Activated CD4-positive, alpha-beta memory T cell treated with anti-CD3 and anti-CD28 coated beads, Interleukin-2, amount 10 ng/mL, durations not matched to agents 7 days and 5 days (primary cell): ENCODE data around the gene MARVELD3. TPM values are rescaled to one million over a fixed set of nuclear protein-coding genes. Genes with fewer than 3 reads are reported as not detected.
"Not testable (repeated sequence)": the region's sequence is repeated elsewhere in the genome, so short reads cannot be mapped to it uniquely, and the experiment has no call there.

ENCODE experiments used
- CTCF ChIA-PET: fragments of 350-600 bp; sonication (Branson Sonifier 250); formaldehyde crosslinking; loops from one replicate; lab custom pipeline; 2021; ENCODE audit warnings: antibody characterized with exemption, inconsistent platforms; lab: Charles Lee
- POLR2A ChIA-PET: fragments of 350-600 bp; sonication (Branson Sonifier 250); formaldehyde crosslinking; loops from one replicate; lab custom pipeline; 2021; ENCODE audit warnings: antibody characterized with exemption; lab: Charles Lee
- DNase-seq: peaks from one replicate; pipeline ENCODE4 v3.0.0-alpha.2; 2020
- H3K27ac Mint-ChIP-seq: one replicate; pipeline ENCODE4 v1.8.0; 2021; ENCODE audit warnings: mild to moderate bottlenecking, mixed read lengths
- H3K27me3 Mint-ChIP-seq: one replicate; pipeline ENCODE4 v1.8.0; 2021; ENCODE audit warnings: mixed read lengths
- H3K36me3 Mint-ChIP-seq: one replicate; pipeline ENCODE4 v1.8.0; 2021; ENCODE audit warnings: low read depth, mixed read lengths
- H3K4me1 Mint-ChIP-seq: one replicate; pipeline ENCODE4 v1.8.0; 2021; ENCODE audit warnings: mixed read lengths
- H3K4me3 Mint-ChIP-seq: one replicate; pipeline ENCODE4 v1.8.0; 2021; ENCODE audit warnings: mild to moderate bottlenecking, mixed read lengths
- H3K9me3 Mint-ChIP-seq: one replicate; pipeline ENCODE4 v1.8.0; 2021; ENCODE audit warnings: mixed read lengths
- total RNA-seq, 2 experiments: library from RNA; stranded (reverse); gene quantifications; one replicate each; pipeline ENCODE4 v1.2.3, GENCODE V29; 2021

MARVELD3 gene
- total RNA-seq, 2 experiments from 2014 or later, result 0.15 TPM

GRCh38 chr16:71595340-71595826 lies 30.6 kb upstream of the MARVELD3 start:
- DNase-seq, H3K9me3 Mint-ChIP-seq, POLR2A ChIA-PET, CTCF ChIA-PET, H3K36me3 Mint-ChIP-seq, H3K27ac Mint-ChIP-seq, H3K4me1 Mint-ChIP-seq, H3K4me3 Mint-ChIP-seq: not testable (repeated sequence)
- peaks cover 46% of the 10 kb centered on the region for H3K27me3 Mint-ChIP-seq

- H3K36me3 Mint-ChIP-seq, H3K4me1 Mint-ChIP-seq, DNase-seq, H3K4me3 Mint-ChIP-seq, POLR2A ChIA-PET, H3K27ac Mint-ChIP-seq, H3K9me3 Mint-ChIP-seq: not testable (repeated sequence)
- H3K27me3 Mint-ChIP-seq, result peaks cover 34% of the 10 kb centered on the region
- CTCF ChIA-PET, result interaction anchor here (0.6 to 1.7 kb wide), 2 partner anchors 12 to 14 kb away, joined by 3 to 8 read pairs; no protein-coding TSS in a partner anchor
These were observed 27.6 kb upstream of the MARVELD3 start for GRCh38 chr16:71598426-71598825.

- Mint-ChIP-seq H3K27ac (no peak overlapping the region), H3K4me3 (no peak overlapping the region), H3K4me1 (no peaks in the 10 kb centered on the region), H3K9me3 (no peaks in the 10 kb centered on the region), H3K36me3 (no peaks in the 10 kb centered on the region), H3K27me3 (peaks cover 25% of the 10 kb centered on the region)
- DNase-seq, result no peak
- ChIA-PET CTCF (no interaction called here), POLR2A (no interaction called here)
These were observed 25.2 kb upstream of the MARVELD3 start for GRCh38 chr16:71600822-71601221.

- no peaks in the 10 kb centered on the region for H3K9me3 Mint-ChIP-seq
- DNase-seq, result no peak
- ChIA-PET POLR2A (no interaction called here), CTCF (interaction anchor here (0.7 to 4.7 kb wide), 12 partner anchors 14 to 222 kb away, joined by 3 to 83 read pairs (median 4); no protein-coding TSS in a partner anchor)
- peaks cover 12% of the 10 kb centered on the region for H3K4me1 Mint-ChIP-seq
- no peak overlapping the region for H3K4me3 Mint-ChIP-seq
- peaks cover 22% of the 10 kb centered on the region for H3K27me3 Mint-ChIP-seq
- no peak overlapping the region for H3K27ac Mint-ChIP-seq
- H3K36me3 Mint-ChIP-seq, result no peaks in the 10 kb centered on the region
These were observed 16.9 kb upstream of the MARVELD3 start for GRCh38 chr16:71609066-71609465.

GRCh38 chr16:71610447-71610846 lies 15.5 kb upstream of the MARVELD3 start:
- no peaks in the 10 kb centered on the region for H3K9me3 Mint-ChIP-seq
- CTCF ChIA-PET, result interaction anchor here (0.7 to 4.7 kb wide), 47 partner anchors 8 to 383 kb away, joined by 3 to 83 read pairs (median 5); partner anchors contain the start of genes TAT and ZNF23

GRCh38 chr16:71610936-71611871 lies 14.8 kb upstream of the MARVELD3 start:
- no peaks in the 10 kb centered on the region for H3K36me3 Mint-ChIP-seq
- no peak overlapping the region for H3K27ac Mint-ChIP-seq
- no peaks in the 10 kb centered on the region for H3K9me3 Mint-ChIP-seq
- peak; percentile 78 for DNase-seq
- ChIA-PET CTCF (interaction anchor here (0.5 to 4.7 kb wide), 56 partner anchors 8 to 383 kb away, joined by 3 to 83 read pairs (median 4); partner anchors contain the start of genes TAT and ZNF23), POLR2A (interaction anchor here (1.7 kb wide), 1 partner anchor 46 kb away, joined by 15 read pairs; no protein-coding TSS in a partner anchor)
- H3K27me3 Mint-ChIP-seq, result peaks cover 25% of the 10 kb centered on the region
- no peak overlapping the region for H3K4me3 Mint-ChIP-seq
- H3K4me1 Mint-ChIP-seq, result peaks cover 12% of the 10 kb centered on the region

More at GRCh38 chr16:71610447-71610846, 15.5 kb upstream of the MARVELD3 start:
- H3K36me3 Mint-ChIP-seq, result no peaks in the 10 kb centered on the region
- H3K4me3 Mint-ChIP-seq, result no peak overlapping the region
- H3K27me3 Mint-ChIP-seq, result peaks cover 25% of the 10 kb centered on the region
- DNase-seq, result no peak
- peaks cover 12% of the 10 kb centered on the region for H3K4me1 Mint-ChIP-seq
- POLR2A ChIA-PET, result interaction anchor here (1.7 kb wide), 1 partner anchor 45 kb away, joined by 15 read pairs; no protein-coding TSS in a partner anchor
- no peak overlapping the region for H3K27ac Mint-ChIP-seq

GRCh38 chr16:71614956-71615355 lies 11.0 kb upstream of the MARVELD3 start:
- H3K9me3 Mint-ChIP-seq, H3K36me3 Mint-ChIP-seq, CTCF ChIA-PET, H3K4me1 Mint-ChIP-seq, H3K27ac Mint-ChIP-seq, DNase-seq, H3K4me3 Mint-ChIP-seq: not testable (repeated sequence)
- peaks cover 35% of the 10 kb centered on the region for H3K27me3 Mint-ChIP-seq
- POLR2A ChIA-PET, result interaction anchor here (0.7 kb wide), 1 partner anchor 9 kb away, joined by 3 read pairs; no protein-coding TSS in a partner anchor

GRCh38 chr16:71618429-71618828 lies 7.6 kb upstream of the MARVELD3 start:
- POLR2A ChIA-PET, result no interaction called here
- CTCF ChIA-PET, result interaction anchor here (1.0 to 1.2 kb wide), 2 partner anchors 7 to 54 kb away, joined by 3 to 4 read pairs; no protein-coding TSS in a partner anchor
- H3K4me3 Mint-ChIP-seq, result no peak overlapping the region
- H3K27ac Mint-ChIP-seq, result no peak overlapping the region
- peaks cover 8% of the 10 kb centered on the region for H3K4me1 Mint-ChIP-seq
- no peaks in the 10 kb centered on the region for H3K36me3 Mint-ChIP-seq
- no peak for DNase-seq
- peaks cover 24% of the 10 kb centered on the region for H3K27me3 Mint-ChIP-seq
- no peaks in the 10 kb centered on the region for H3K9me3 Mint-ChIP-seq

GRCh38 chr16:71622088-71622487 lies 3.9 kb upstream of the MARVELD3 start:
- POLR2A ChIA-PET, result interaction anchor here (0.6 to 1.6 kb wide), 2 partner anchors 37 to 57 kb away, joined by 3 read pairs; no protein-coding TSS in a partner anchor
- H3K36me3 Mint-ChIP-seq, result no peaks in the 10 kb centered on the region
- CTCF ChIA-PET, result interaction anchor here (1.0 to 2.6 kb wide), 2 partner anchors 11 to 13 kb away, joined by 4 to 15 read pairs; no protein-coding TSS in a partner anchor
- peak; percentile 57 for DNase-seq
- H3K4me1 Mint-ChIP-seq, result peaks cover 11% of the 10 kb centered on the region
- no peaks in the 10 kb centered on the region for H3K9me3 Mint-ChIP-seq
- H3K27ac Mint-ChIP-seq, result peak overlapping the region; percentile 30
- peaks cover 23% of the 10 kb centered on the region for H3K27me3 Mint-ChIP-seq
- H3K4me3 Mint-ChIP-seq, result peak overlapping the region; percentile 1

- no peaks in the 10 kb centered on the region for H3K9me3 Mint-ChIP-seq
- ChIA-PET CTCF (interaction anchor here (0.5 to 2.6 kb wide), 2 partner anchors 12 to 212 kb away, joined by 4 to 15 read pairs; no protein-coding TSS in a partner anchor), POLR2A (interaction anchor here (0.6 kb wide), 1 partner anchor 8 kb away, joined by 3 read pairs; no protein-coding TSS in a partner anchor)
- no peaks in the 10 kb centered on the region for H3K36me3 Mint-ChIP-seq
- H3K4me1 Mint-ChIP-seq, result peaks cover 11% of the 10 kb centered on the region
- DNase-seq, result no peak
- no peak overlapping the region for H3K27ac Mint-ChIP-seq
- no peak overlapping the region for H3K4me3 Mint-ChIP-seq
- peaks cover 21% of the 10 kb centered on the region for H3K27me3 Mint-ChIP-seq
These were observed 2.4 kb upstream of the MARVELD3 start for GRCh38 chr16:71623597-71623996.

GRCh38 chr16:71625113-71625850 lies 702 bp upstream of the MARVELD3 start:
- DNase-seq, result no peak
- Mint-ChIP-seq H3K9me3 (no peaks in the 10 kb centered on the region), H3K27me3 (peaks cover 15% of the 10 kb centered on the region), H3K4me3 (peak overlapping the region; percentile 42), H3K36me3 (no peaks in the 10 kb centered on the region), H3K27ac (no peak overlapping the region), H3K4me1 (peaks cover 19% of the 10 kb centered on the region)
- ChIA-PET POLR2A (no interaction called here), CTCF (interaction anchor here (0.7 kb wide), 1 partner anchor 87 kb away, joined by 3 read pairs; no protein-coding TSS in a partner anchor)

GRCh38 chr16:71626858-71627213 lies 852 bp downstream of the MARVELD3 start:
- POLR2A ChIA-PET, result no interaction called here
- Mint-ChIP-seq H3K4me3 (no peak overlapping the region), H3K27me3 (peaks cover 10% of the 10 kb centered on the region), H3K9me3 (no peaks in the 10 kb centered on the region), H3K4me1 (peaks cover 11% of the 10 kb centered on the region), H3K27ac (no peak overlapping the region), H3K36me3 (no peaks in the 10 kb centered on the region)
- CTCF ChIA-PET, result no interaction called here
- DNase-seq, result no peak
